ENCODE data around the gene ATP6V1E1.

ATP6V1E1 gene

GRCh38 chr22:17633217-17633997, 4.9 kb upstream of the ATP6V1E1 start:
- DNase-seq: no peak

DNA sequence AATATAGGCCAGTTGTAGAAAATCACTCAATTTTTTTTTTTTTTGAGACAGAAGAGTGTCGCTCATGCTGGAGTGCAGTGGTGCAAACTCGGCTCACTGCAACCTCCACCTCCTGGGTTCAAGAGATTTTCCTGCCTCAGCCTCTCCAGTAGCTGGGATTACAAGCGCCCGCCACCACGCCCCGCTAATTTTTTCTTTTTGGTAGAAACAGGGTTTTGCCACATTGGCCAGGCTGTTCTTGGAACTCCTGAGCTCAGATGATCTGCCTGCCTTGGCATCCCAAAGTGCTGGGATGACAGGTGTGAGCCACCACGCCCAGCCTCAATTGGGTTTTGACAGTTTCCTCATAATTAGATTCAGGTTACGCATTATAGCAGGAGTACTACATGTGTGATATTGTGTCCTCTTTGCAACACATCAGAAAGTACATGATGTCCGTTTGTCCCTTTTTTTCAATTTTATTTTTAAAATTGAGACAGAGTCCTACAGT, 2.6 kb upstream of the ATP6V1E1 start:
- DNase-seq: no peak

DNA sequence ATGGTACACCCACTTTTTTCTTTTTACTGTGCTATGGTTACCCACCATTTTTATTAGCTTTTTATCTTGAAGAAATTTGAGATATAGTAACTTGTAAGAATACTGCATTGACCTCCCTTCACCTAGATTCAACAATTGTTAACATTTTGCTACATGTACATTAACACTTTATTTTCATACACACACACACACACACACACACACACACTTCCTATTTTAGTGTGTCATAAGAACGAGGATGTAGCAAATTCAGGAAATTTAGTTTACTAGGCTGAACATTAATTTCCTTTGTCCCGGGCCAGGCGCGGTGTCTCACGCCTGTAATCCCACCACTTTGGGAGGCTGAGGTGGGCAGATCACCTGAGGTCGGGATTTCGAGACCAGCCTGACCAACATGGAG, 1.1 kb upstream of the ATP6V1E1 start:
- no peak for DNase-seq

GRCh38 chr22:17629173-17629489, 582 bp upstream of the ATP6V1E1 start:
- DNase-seq: no peak

DNA sequence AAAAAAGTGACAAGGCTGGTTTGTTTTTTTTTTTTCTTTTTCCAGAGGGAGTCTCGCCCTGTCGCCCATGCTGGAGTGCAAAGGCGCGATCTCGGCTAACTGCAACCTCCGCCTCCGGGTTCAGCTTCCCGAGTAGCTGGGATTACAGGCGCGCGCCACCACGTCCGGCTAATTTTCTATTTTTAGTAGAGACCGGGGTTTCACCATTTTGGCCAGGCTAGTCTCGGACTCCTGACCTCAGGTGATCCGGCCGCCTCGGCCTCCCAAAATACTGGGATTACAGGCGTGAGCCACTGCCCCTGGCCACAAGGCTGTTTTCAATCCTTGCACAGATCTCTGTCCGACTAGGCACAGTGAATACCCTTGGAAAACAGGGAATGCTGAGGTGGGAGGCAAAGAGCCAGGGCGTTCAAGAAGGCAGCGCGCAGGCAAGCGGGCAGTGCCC, 566 bp downstream of the ATP6V1E1 start:
- DNase-seq: no peak

GRCh38 chr22:17613280-17613679, 15.3 kb downstream of the ATP6V1E1 start:
- DNase-seq: no peak

- no peak for DNase-seq
These were observed 16.5 kb downstream of the ATP6V1E1 start for GRCh38 chr22:17612057-17612456.

- DNase-seq: no peak
These were observed 20.5 kb downstream of the ATP6V1E1 start for GRCh38 chr22:17607891-17608521.

- no peak for DNase-seq
These were observed 22.1 kb downstream of the ATP6V1E1 start for GRCh38 chr22:17606496-17606895.

DNA sequence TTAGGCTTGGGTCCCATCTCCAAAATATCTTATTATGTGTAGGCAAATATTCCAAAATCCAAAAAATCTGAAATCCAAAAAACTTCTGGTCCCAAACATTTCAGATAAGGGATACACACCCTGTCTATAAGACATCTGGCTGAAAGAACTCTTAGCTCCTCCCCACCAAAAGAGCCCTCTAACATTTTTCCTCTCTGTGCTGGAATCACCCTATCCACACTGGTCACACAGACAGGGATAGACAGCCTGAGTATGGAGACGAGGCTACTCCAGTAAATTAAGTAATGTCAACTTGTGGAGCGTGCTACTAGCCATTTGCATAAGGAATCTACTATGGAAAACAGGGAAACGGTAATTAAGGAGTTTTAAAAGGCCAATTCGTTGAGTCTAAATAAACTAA, 24.9 kb downstream of the ATP6V1E1 start:
- no peak for DNase-seq

- no peak for DNase-seq
These were observed 27.5 kb downstream of the ATP6V1E1 start for GRCh38 chr22:17601031-17601430.

- no peak for DNase-seq
These were observed 30.2 kb downstream of the ATP6V1E1 start for GRCh38 chr22:17598318-17598717.

GRCh38 chr22:17597217-17597616, 31.3 kb downstream of the ATP6V1E1 start:
- DNase-seq: no peak

- DNase-seq: no peak
These were observed 32.3 kb downstream of the ATP6V1E1 start for GRCh38 chr22:17596226-17596625.

GRCh38 chr22:17592201-17592600, 36.3 kb downstream of the ATP6V1E1 start:
- DNase-seq: no peak

- no peak for DNase-seq
These were observed 38.0 kb downstream of the ATP6V1E1 start for GRCh38 chr22:17590586-17590985.

DNA sequence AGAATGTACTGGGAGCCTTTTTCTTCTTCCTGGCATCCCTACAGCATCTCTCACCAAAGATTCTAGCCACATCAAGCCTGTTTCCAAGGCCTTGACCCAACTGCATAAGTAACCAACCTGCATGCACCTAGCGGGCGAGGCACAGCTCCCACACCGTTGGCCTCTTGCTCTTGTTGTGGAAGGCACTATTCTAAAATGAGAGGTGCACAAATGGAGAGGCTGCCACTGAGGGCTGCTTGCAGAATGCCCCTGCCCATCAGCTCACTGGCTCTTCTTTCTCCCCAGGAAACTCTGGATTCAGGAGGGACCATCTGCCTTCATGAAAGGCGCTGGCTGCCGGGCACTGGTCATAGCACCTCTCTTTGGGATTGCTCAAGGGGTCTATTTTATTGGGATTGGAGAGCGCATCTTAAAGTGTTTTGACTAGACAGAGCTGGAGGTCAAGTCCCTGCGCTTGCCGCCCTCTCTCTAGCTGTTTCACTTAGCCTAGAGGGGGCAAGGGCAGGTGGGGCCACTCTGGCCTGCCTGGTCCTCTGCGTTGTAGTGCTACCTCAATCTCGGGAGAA, 38.7 kb downstream of the ATP6V1E1 start:
- no peak for DNase-seq

- no peak for DNase-seq
These were observed 39.9 kb downstream of the ATP6V1E1 start for GRCh38 chr22:17588606-17589005.

DNA sequence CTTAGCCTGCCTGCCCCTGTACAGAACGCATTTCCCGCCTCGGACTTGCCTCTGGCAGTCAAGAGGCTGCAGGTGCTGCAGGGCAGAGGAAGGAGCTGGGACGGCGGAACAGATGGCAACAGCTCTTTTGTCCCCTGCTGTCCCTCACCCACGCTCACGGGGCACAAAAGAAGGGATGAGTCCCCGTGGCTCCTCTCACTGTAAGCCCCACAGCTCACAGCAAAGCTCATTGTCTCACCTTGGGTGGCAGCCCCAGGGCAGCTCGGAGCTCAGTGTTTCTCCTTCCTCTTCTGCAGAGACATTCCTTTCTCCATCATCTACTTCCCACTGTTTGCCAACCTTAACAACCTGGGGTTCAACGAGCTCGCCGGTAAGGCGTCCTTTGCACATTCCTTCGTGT, 40.9 kb downstream of the ATP6V1E1 start:
- no peak for DNase-seq

DNA sequence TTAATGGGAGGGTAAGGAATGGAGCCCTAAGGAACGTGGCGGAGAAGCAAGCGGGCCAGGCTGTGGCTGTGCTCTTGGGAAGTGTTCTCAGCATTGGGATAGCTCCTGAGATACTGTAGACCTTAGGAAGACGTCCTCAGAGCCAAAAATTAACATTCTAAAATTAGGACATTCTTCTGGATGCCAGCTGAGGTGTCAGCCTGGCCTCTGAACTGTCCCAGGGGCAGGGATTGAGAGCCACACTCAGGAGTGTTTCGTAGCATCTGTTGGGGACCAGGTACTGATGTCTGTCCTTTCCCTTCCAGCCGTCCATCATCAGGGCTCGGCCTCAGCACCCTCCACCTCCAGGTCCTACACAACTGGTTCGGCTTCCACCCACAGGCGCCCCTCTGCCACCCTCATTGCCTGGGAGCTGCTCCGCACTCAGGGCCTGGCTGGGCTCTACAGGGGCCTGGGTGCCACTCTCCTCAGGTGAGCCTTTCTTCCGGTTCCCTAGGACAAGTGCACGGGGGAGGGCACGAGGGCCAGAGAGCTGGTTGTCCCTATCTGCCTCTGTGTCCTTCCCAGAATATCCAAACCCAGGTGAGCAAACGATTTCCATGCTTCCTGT, 41.6 kb downstream of the ATP6V1E1 start:
- no peak for DNase-seq

DNA sequence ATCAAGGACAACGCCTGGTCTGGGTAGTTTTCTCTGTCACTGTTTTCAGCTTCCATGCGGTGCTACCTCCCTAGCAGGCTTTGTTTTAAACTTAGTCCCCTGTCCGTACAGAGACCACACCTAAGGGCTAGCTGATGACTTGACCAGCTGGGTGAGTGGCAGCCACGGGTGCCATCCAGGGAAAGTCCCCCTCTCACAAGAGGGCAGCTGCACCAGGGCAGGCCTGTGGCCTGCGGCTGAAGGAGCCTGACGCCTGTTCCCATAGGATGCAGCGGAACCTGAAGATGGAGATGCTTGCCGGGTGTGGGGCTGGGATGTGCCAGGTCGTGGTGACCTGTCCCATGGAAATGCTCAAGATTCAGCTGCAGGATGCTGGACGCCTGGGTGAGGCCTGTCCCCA, 45.4 kb downstream of the ATP6V1E1 start:
- DNase-seq: no peak

DNA sequence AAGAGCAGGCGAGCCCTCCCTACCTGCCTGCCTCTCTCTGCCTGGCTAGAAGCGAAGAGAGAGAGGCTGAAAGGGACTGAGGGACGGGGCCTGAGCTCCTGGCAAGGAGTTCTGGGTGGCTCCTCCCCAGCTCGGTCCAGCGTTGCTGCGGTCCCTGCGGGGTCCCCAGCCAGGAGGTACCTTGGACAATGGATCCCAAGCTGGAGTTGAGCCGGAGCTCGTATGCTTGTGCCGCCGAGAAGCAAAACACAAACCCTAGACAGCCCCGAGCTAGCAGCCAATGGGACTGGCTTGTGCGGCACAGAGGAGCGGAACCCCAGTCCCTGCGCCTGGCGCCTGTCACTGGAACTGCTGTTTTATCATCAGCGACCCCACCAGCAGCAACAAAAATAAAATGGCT, 46.9 kb downstream of the ATP6V1E1 start:
- DNase-seq: no peak

- DNase-seq: no peak
These were observed 47.5 kb downstream of the ATP6V1E1 start for GRCh38 chr22:17581056-17581455.

All from NCI-H2107 (cell line).